Astrocyte of the spinal cord (primary cell): ENCODE data around the gene XPO6.

Experiments used
- DNase-seq: peaks from one replicate; pipeline ENCODE4 v3.0.0; 2011; ENCODE audit warnings: low read depth, low spot score
- H3K4me3 ChIP-seq: 2 replicates; pipeline ENCODE4 v1.5.1; 2011; ENCODE audit warnings: low read depth, mild to moderate bottlenecking, low read length, moderate library complexity
- in situ Hi-C: cut with HindIII; loops from 2 replicates; pipeline ENCODE4 v1.10.0; 2017; ENCODE audit warnings: low sequenced_read_pairs
- TF ChIP-seq, protein P1 (sequence below): IDR thresholded peaks from 2 replicates; pipeline ENCODE4 v1.5.1; 2012; ENCODE audit warnings: low read depth, mild to moderate bottlenecking, low read length, inconsistent platforms

XPO6 gene

DNA sequence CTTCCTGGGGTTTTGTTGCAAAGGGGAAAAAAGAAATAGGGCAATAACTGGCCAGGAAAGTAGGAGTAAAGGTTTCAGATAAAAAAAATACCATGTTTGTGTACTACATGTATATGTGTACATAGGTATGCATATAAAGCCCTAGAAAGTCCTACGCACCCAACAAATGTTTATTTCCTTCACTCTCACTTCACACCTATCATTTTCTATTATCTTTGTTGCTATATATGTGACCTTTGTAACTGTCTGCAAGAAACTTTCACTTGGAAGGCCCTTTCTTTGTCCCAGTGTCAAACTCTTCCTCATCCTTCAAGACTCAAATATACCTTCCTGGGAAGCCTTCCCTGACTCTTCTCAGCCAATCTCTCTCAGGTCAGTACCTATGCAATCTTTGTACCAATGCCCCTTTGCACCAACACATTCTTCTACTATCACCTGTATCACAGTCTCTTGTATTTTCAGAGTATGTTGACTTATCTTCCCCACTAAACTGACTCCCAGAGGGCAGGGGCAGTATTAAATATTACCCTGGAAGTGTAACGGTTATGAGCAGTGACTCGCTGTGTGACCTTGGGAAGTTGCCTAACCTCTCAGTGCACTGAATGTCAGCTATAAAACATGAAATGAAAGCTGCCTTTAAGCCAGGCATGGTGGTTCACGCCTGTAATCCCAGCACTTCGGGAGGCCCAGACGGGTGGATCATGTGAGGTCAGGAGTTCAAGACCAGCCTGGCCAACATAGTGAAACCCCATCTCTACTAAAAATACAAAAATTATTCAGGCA, 6.5 kb downstream of the XPO6 start:
- no peak overlapping the region for H3K4me3 ChIP-seq
- no peak for DNase-seq
- TF ChIP-seq, protein P1, sequence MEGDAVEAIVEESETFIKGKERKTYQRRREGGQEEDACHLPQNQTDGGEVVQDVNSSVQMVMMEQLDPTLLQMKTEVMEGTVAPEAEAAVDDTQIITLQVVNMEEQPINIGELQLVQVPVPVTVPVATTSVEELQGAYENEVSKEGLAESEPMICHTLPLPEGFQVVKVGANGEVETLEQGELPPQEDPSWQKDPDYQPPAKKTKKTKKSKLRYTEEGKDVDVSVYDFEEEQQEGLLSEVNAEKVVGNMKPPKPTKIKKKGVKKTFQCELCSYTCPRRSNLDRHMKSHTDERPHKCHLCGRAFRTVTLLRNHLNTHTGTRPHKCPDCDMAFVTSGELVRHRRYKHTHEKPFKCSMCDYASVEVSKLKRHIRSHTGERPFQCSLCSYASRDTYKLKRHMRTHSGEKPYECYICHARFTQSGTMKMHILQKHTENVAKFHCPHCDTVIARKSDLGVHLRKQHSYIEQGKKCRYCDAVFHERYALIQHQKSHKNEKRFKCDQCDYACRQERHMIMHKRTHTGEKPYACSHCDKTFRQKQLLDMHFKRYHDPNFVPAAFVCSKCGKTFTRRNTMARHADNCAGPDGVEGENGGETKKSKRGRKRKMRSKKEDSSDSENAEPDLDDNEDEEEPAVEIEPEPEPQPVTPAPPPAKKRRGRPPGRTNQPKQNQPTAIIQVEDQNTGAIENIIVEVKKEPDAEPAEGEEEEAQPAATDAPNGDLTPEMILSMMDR, result no peak
- in situ Hi-C loops, result no loop called here

DNA sequence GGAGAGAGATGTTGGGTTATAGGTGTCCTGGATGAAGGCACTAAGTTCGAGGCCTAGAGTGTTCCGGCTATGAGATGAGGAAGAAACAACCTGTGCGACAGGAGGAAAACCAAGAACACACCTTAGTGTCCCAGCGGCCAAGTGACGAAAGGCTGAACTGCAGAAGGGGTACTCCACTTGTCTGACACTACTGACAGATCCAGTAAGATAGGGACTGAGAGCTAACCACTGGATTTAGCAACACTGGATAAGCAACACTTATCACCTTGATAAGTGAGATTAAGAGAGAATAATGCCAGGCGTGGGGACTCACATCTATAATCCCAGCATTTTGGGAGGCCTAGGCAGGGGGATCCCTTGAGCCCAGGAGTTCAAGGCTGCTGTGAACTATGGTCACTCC, 7.1 kb downstream of the XPO6 start:
- no peak for DNase-seq
- H3K4me3 ChIP-seq, result no peak overlapping the region
- TF ChIP-seq, protein P1, result no peak
- in situ Hi-C loops, result no loop called here

DNA sequence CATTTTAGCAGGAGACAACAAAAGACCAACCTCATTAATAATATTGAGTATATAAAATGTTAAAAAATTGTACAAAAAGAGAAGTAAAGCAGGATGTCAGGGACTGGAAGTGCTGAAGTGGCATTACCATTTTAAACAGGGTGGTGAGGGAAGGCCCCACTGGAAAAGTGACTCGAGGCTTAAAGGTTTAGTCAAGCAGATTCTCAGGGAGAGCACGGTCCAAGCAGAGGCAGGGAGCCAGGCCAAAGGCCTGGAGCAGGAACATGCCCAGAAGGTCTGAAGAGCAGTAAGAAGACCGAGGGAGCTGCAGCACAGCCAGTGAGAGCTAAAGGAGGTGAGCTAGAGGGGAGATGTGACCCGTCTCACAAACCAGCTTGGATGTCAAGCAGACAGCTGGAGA, 7.6 kb downstream of the XPO6 start:
- no peak overlapping the region for H3K4me3 ChIP-seq
- DNase-seq, result no peak
- in situ Hi-C loops, result no loop called here
- TF ChIP-seq, protein P1, result no peak

DNA sequence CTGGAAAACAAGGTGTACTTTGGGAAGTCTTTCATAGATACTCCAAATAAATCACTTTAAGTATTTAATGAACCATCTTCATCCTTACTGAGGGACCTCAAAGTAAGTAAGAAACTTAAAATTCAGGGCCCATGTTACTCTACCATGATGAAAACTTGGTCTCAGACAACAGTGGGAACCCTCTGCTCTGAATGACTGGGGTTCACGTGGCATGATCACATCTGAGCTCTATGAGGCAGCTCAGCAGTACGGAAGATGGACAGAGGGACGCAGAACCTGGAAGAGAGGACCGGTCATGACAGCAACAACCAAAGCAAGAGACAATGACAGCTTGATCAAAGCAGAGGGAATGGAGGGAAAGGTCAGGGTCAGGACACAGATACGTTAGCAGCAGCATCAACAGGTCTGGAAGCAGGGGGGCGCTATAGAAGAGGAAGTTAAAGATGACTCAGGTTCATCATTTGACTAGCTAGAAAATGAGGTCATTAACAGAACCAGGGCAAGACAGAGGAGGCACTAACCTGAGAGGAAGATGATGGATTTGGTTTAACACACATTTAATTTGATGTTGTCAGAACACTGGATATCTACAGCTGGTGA, 9.5 kb downstream of the XPO6 start:
- TF ChIP-seq, protein P1, result no peak
- no peak overlapping the region for H3K4me3 ChIP-seq
- in situ Hi-C loops, result no loop called here
- DNase-seq, result no peak

DNA sequence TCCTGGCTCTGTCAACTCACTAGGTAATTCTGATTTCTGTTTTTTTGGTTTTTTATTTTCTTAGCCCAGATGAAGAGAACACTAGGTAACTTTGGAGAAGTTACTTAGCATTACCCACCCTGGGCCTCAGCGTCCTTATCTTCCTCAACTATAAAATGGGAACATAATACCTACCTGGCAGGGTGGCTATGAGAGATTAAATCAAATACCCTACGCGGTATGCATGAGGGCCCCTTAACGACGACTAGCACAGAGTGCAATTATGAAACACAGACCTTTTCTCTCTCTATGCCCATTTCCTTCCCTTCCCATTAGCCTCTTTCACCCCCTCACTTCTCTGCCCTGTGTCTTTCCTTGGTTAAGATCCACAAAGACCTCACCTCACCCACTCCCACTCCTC, 11.1 kb downstream of the XPO6 start:
- H3K4me3 ChIP-seq, result no peak overlapping the region
- in situ Hi-C loops, result no loop called here
- DNase-seq, result no peak
- TF ChIP-seq, protein P1, result no peak

DNA sequence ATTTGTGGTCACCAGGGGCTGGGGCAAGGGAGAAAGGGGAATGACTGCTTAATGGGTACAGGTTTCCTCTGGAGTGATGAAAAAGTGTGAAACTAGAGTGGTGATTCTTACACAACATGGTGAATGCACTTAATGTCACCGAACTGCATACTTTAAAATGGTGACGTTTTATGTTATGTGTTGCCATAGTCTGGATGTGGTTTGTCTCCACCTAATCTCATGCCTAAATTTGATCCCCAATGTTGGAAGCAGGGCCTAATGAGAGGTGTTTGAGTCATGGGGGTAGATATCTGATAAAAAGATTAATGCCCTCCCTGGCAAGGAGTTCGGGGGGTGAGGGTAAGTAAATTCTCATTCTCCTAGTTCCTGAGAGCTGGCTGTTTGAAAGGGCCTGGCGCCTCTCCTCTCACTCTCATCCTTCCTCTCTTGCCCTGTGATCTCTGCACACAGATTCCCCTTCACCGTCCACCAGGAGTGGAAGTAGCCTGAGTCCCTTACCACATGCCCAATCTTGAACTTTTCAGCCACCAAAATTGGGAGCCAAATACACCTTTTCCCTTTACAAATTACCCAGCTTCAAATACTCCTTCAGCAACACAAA, 15.3 kb downstream of the XPO6 start:
- TF ChIP-seq, protein P1, result no peak
- H3K4me3 ChIP-seq, result no peak overlapping the region
- DNase-seq, result no peak
- in situ Hi-C loops, result no loop called here
